Measurements from ENCODE around the gene ZC3H4. TPM values are rescaled to one million over a fixed set of nuclear protein-coding genes. Genes with fewer than 3 reads are reported as not detected.
A peak's percentile ranks its signal among the peaks of the same experiment; 100 is the strongest.

The ZC3H4 gene
- total RNA-seq, 1 donor from 2014 or later: 22.1 TPM

GRCh38 chr19:47113850-47114651 lies 475 bp upstream of the ZC3H4 start:
- Histone ChIP-seq H3K27me3 (ENCODE audit: low read depth) (no peaks in the 10 kb centered on the region), H3K4me1 (peaks cover 42% of the 10 kb centered on the region), H3K27ac (replicated peaks) (peak overlapping the region; percentile 100), H3K36me3 (no peaks in the 10 kb centered on the region), H3K9me3 (replicated peaks) (no peaks in the 10 kb centered on the region), H3K4me3 (peak overlapping the region; percentile 95)
- intact Hi-C loops (cut with micrococcal nuclease): no loop called here
- TF ChIP-seq CTCF (IDR thresholded peaks at IDR 0.05; ENCODE audit: borderline replicate concordance): no peak
- DNase-seq: no peak

- intact Hi-C loops (cut with micrococcal nuclease): no loop called here
- peak overlapping the region; percentile 95 for H3K4me3 ChIP-seq
- TF ChIP-seq CTCF (IDR thresholded peaks at IDR 0.05; ENCODE audit: borderline replicate concordance): no peak
- no peaks in the 10 kb centered on the region for H3K36me3 ChIP-seq
- no peaks in the 10 kb centered on the region for H3K27me3 ChIP-seq (ENCODE audit: low read depth)
- H3K4me1 ChIP-seq: peaks cover 58% of the 10 kb centered on the region
- peak; percentile 92 for DNase-seq
- peak overlapping the region; percentile 100 for H3K27ac ChIP-seq (replicated peaks)
- H3K9me3 ChIP-seq (replicated peaks): no peaks in the 10 kb centered on the region
Observed at GRCh38 chr19:47112166-47112996, 1.2 kb downstream of the ZC3H4 start.

GRCh38 chr19:47111682-47112165 lies 1.9 kb downstream of the ZC3H4 start:
- Histone ChIP-seq H3K4me3 (peak overlapping the region; percentile 95), H3K4me1 (peaks cover 65% of the 10 kb centered on the region), H3K27me3 (ENCODE audit: low read depth) (no peaks in the 10 kb centered on the region), H3K9me3 (replicated peaks) (no peaks in the 10 kb centered on the region), H3K36me3 (no peaks in the 10 kb centered on the region), H3K27ac (replicated peaks) (peak overlapping the region; percentile 100)
- no peak for DNase-seq
- TF ChIP-seq CTCF (IDR thresholded peaks at IDR 0.05; ENCODE audit: borderline replicate concordance): no peak
- intact Hi-C loops (cut with micrococcal nuclease): no loop called here

- Histone ChIP-seq H3K27me3 (ENCODE audit: low read depth) (no peaks in the 10 kb centered on the region), H3K4me3 (peak overlapping the region; percentile 95), H3K36me3 (no peaks in the 10 kb centered on the region), H3K27ac (replicated peaks) (peak overlapping the region; percentile 100), H3K9me3 (replicated peaks) (no peaks in the 10 kb centered on the region), H3K4me1 (peaks cover 71% of the 10 kb centered on the region)
- no peak for DNase-seq
- intact Hi-C loops (cut with micrococcal nuclease): no loop called here
- no peak for TF ChIP-seq CTCF (IDR thresholded peaks at IDR 0.05; ENCODE audit: borderline replicate concordance)
Observed at GRCh38 chr19:47111006-47111621, 2.5 kb downstream of the ZC3H4 start.

- no peaks in the 10 kb centered on the region for H3K9me3 ChIP-seq (replicated peaks)
- no peaks in the 10 kb centered on the region for H3K27me3 ChIP-seq (ENCODE audit: low read depth)
- peaks cover 76% of the 10 kb centered on the region for H3K4me1 ChIP-seq
- peak overlapping the region; percentile 100 for H3K27ac ChIP-seq (replicated peaks)
- H3K4me3 ChIP-seq: peak overlapping the region; percentile 95
- no peak for TF ChIP-seq CTCF (IDR thresholded peaks at IDR 0.05; ENCODE audit: borderline replicate concordance)
- intact Hi-C loops (cut with micrococcal nuclease): no loop called here
- H3K36me3 ChIP-seq: no peaks in the 10 kb centered on the region
- no peak for DNase-seq
Observed at GRCh38 chr19:47110521-47111005, 3.0 kb downstream of the ZC3H4 start.

Measured in left ventricle myocardium inferior (tissue), 1 donor.